Hepatocyte (in vitro differentiated cells): ENCODE results near the gene CMTM5.

Experiments
- CTCF ChIP-seq: fragments of 200-600 bp; sonication (generic); IDR thresholded peaks from 2 replicates; pipeline ENCODE4 v1.5.1; 2016; ENCODE audit warnings: antibody characterized with exemption, mild to moderate bottlenecking; ENCODE audit not compliant: poor library complexity
- EZH2 ChIP-seq: fragments of 200-600 bp; sonication (generic); IDR thresholded peaks from 2 replicates; pipeline ENCODE4 v1.6.1; 2016; ENCODE audit warnings: antibody characterized with exemption, mild to moderate bottlenecking, borderline replicate concordance

GRCh38 chr14:23358553-23359166 is 18.2 kb upstream of the CMTM5 start:
- TF ChIP-seq CTCF (no peak), EZH2 (no peak)
